ENCODE measurements around the gene ACTG2. TPM values are rescaled to one million over a fixed set of nuclear protein-coding genes. Genes with fewer than 3 reads are reported as not detected.
A peak's percentile ranks its signal among the peaks of the same experiment; 100 is the strongest.
"Not testable (repeated sequence)": the region's sequence is repeated elsewhere in the genome, so short reads cannot be mapped to it uniquely, and the experiment has no call there.

Gene ACTG2
- total RNA-seq, 2 experiments from 2014 or later, result 0.12 to 0.27 TPM

DNA sequence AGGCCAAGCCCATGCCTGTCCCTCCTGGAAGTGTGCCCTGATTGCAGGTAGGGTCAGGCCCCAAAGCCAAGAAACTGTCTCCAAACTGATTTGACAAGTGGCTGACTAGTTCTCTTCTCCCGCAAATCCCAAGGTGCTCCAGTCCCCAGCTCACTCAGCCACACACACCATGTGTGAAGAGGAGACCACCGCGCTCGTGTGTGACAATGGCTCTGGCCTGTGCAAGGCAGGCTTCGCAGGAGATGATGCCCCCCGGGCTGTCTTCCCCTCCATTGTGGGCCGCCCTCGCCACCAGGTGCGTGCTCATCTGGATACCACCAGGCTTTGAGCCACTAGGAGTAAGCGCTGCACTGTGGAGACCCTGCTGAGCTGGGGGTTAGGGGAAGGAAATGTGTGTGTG, 8.3 kb downstream of the ACTG2 start:
- Mint-ChIP-seq H3K4me3 (no peak overlapping the region), H3K27me3 (no peaks in the 10 kb centered on the region), H3K27ac (no peak overlapping the region), H3K4me1 (peaks cover 15% of the 10 kb centered on the region), H3K36me3 (no peaks in the 10 kb centered on the region), H3K9me3 (no peaks in the 10 kb centered on the region)
- no peak for DNase-seq

DNA sequence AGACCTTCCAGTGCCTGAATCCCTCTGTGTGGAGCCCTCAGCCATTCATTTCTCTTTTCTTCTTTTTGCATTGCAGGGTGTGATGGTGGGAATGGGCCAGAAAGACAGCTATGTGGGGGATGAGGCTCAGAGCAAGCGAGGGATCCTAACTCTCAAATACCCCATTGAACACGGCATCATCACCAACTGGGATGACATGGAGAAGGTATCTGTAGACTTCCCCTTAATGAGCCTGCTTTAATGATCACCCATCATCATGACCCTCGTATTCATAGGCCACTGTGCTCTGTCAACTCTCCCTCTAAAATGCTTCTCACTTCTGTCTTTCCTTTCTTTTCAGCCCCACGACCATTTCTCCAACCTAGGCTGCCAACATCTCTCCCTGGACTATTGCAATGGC, 9.5 kb downstream of the ACTG2 start:
- Mint-ChIP-seq H3K36me3 (no peaks in the 10 kb centered on the region), H3K4me3 (no peak overlapping the region), H3K4me1 (peaks cover 4% of the 10 kb centered on the region), H3K27me3 (no peaks in the 10 kb centered on the region), H3K27ac (no peak overlapping the region), H3K9me3 (no peaks in the 10 kb centered on the region)
- DNase-seq, result no peak

DNA sequence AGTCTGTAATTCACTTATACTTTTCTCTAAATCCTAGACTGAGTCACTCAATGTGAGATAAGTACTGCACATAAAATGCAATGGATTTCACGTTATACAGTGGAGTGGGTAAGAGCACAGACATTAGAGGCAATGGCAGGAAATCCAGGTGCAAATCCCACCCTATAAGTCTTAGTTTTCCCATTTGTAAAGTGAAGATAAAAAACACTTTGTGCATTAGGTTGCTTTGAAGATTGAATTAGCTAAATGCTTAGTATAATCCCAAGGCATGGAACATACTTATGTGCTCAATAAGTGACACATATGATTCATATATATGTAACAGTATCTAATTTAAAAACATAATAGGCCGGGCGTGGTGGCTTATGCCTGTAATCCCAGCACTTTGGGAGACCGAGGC, 10.5 kb downstream of the ACTG2 start:
- no peak overlapping the region for H3K27ac Mint-ChIP-seq
- H3K9me3 Mint-ChIP-seq, result no peaks in the 10 kb centered on the region
- H3K36me3 Mint-ChIP-seq, result no peaks in the 10 kb centered on the region
- no peak overlapping the region for H3K4me3 Mint-ChIP-seq
- H3K4me1 Mint-ChIP-seq, result peaks cover 8% of the 10 kb centered on the region
- no peak for DNase-seq
- no peaks in the 10 kb centered on the region for H3K27me3 Mint-ChIP-seq

DNA sequence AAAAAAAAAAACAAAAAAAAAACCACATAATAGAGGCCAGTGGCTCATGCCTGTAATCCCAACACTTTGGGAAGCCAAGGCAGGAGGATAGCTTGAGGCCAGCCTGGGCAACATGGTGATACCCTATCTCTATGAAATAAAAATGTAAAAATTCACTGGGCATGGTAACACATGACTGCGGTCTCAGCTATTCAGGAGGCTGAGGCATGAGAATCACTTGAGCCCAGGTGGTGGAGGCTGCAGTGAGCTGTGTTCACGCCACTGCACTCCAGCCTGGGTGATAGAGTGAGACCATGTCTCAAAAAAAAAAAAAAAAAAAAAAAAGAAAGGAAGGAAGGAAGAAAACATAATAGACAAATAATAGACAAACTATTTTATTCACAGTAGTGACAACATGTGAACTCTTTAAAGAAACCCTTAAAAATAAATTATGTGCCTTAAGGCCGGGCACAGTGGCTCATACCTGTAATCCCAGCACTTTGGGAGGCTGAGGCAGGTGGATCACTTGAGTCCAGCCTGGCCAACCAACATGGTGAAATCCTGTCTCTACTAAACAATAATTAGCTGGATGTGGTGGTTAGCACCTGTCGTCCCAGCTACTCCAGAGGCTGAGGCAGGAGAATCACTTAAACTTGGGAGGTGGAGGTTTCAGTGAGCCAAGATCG, 11.3 kb downstream of the ACTG2 start:
- not testable (repeated sequence) for H3K36me3 Mint-ChIP-seq, H3K4me3 Mint-ChIP-seq, H3K27me3 Mint-ChIP-seq, H3K27ac Mint-ChIP-seq, H3K9me3 Mint-ChIP-seq, DNase-seq
- H3K4me1 Mint-ChIP-seq, result peaks cover 12% of the 10 kb centered on the region

DNA sequence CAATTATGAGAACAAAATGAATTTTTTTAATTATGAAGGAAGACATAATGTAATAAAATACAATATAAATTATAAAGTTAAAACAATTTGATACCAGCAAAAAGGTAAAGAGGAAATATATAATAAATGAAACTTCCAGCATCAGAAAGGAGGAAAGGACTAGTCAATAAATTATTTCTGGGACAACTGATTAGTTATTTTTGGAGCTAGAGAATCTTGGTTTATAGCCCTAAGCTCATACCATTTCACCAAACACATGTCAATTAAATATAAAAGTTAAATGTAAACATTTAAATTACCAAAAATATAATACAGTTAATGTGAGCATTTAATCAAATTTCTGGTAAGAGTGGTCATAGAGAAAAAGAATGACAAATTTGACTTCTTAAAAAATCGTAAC, 12.1 kb downstream of the ACTG2 start:
- no peak overlapping the region for H3K4me3 Mint-ChIP-seq
- H3K4me1 Mint-ChIP-seq, result peaks cover 12% of the 10 kb centered on the region
- H3K36me3 Mint-ChIP-seq, result no peaks in the 10 kb centered on the region
- H3K27ac Mint-ChIP-seq, result no peak overlapping the region
- H3K9me3 Mint-ChIP-seq, result no peaks in the 10 kb centered on the region
- H3K27me3 Mint-ChIP-seq, result no peaks in the 10 kb centered on the region
- DNase-seq, result no peak

DNA sequence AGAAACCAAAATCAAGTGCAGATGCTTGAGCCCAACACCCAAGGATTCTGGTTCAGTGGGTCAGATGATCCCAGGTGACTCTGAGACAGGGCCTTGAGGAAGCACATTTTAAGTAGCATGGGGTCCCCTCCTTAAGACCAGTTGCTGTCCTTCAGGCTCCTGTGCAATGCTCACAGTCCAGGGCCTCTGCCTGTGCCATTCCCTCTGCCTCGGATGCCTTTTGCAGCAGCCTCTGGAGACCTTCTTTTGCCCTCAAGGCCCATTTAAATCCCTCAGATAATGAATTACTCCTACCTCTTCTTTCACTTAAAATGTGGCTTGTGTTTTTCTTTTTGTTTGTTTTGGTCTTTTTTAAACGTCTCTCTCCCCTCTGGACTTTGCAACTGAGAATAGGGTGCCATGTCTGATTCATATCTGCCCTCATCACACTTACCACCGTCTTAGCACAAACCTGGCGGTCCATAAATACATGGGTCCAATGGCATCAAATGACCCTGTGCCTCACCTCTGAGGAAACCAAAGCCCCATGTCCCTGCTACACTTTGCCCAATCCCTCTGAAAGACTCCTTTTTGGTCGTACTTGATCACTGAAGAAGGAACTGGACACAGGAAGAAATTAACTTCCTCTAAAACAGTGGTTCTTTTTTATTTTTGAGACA, 14.2 kb downstream of the ACTG2 start:
- Mint-ChIP-seq H3K4me3 (no peak overlapping the region), H3K9me3 (no peaks in the 10 kb centered on the region), H3K36me3 (no peaks in the 10 kb centered on the region), H3K27ac (no peak overlapping the region), H3K27me3 (no peaks in the 10 kb centered on the region), H3K4me1 (peaks cover 12% of the 10 kb centered on the region)
- DNase-seq, result no peak

DNA sequence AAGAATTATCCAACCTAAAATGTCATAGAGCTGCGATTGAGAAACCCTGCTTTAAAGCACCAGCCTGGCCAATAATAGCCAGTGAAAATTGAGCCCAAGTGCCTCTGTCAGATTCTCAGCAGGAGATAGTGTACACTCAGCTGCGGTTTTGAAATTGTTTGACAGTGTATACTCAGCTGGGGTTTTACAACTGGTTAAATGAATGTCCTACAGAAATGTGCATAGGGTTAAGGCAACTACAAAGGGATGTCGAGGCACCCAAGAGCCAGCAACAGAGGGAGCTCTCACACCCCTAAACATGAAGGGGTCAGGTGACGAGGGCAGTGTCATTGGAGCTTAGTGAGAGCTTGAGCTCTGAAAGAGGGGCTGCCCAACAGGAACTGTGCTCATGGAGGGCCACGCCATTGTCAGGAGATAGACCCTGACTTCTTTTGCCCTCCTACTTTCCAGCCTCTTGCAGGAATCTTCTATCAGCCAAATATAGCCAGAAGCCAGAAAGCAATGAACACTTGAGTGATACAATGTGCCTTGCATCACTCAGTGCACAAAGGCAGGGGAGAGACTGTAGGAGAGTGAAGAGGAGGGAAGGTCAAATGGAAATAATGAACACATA, 15.1 kb downstream of the ACTG2 start:
- Mint-ChIP-seq H3K4me1 (peaks cover 12% of the 10 kb centered on the region), H3K9me3 (no peaks in the 10 kb centered on the region), H3K36me3 (no peaks in the 10 kb centered on the region), H3K27ac (peak overlapping the region; percentile 72), H3K27me3 (no peaks in the 10 kb centered on the region), H3K4me3 (no peak overlapping the region)
- DNase-seq, result peak; percentile 64

DNA sequence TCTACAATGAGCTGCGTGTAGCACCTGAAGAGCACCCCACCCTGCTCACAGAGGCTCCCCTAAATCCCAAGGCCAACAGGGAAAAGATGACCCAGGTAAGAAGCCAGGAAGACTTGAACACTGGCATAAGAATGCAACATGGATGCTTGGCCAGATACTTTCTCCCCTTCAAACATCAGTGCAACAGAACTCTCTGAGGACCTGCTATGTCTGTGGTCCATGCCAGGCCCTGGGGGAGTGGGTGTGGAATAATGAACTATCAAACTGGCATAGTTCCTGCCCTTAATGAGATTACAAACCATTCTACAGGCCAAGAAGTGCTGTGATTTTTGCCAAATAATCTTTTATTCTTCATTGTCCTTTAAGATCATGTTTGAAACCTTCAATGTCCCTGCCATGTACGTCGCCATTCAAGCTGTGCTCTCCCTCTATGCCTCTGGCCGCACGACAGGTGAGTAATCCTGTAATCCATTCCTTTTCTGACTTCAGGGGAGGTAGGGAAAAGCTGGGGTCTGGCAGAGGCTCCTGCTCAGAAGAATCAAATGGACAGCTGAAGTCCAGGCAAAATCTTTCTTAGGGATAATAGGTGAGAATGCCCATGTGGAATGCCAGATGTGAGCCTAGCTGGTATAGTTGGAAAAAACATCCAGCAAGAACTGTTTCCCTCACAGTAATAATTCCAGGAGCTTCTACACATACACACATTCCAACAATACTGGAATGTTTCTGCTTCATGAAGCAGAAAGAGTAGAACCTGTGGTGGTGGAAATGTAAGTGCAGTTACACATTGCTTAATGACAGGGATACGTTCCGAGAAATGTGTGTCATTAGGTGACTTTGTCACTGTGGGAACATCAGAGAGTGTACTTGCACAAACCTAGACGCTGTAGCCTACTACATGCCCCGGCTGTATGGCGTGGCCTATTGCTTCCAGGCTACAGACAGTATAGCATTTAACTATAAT, 16.2 kb downstream of the ACTG2 start:
- DNase-seq, result no peak
- Mint-ChIP-seq H3K4me3 (no peak overlapping the region), H3K36me3 (no peaks in the 10 kb centered on the region), H3K27me3 (no peaks in the 10 kb centered on the region), H3K27ac (no peak overlapping the region), H3K4me1 (peaks cover 12% of the 10 kb centered on the region), H3K9me3 (no peaks in the 10 kb centered on the region)

DNA sequence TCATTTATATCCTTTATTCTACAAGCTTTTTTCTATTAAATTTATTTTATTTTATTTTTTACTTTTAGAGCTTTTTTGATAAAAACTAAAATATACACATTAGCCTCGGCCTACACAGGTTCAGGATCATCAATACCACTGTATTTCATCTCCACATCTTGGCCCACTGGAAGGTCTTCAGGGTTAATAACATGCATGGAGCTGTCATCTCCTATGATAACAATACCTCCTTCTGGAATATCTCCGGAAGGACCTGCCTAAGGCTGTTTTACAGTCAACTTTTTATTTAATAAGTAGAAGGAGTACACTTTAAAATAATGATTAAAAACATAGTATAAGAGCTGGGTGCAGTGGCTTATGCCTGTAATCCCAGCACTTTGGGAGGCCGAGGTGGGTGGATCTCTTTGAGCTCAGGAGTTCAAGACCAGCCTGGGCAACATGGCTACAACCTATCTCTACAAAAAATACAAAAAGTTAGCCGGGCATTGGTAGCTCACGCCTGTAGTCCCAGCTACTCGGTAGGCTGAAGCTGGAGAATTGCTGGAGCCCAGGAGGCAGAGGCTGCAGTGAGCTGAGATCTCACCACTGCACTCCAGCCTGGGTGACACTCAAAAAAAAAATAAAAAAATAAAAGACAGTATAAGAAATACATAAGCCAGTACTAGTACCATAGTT, 18.2 kb downstream of the ACTG2 start:
- Mint-ChIP-seq H3K27ac (no peak overlapping the region), H3K36me3 (no peaks in the 10 kb centered on the region), H3K4me3 (no peak overlapping the region)

DNA sequence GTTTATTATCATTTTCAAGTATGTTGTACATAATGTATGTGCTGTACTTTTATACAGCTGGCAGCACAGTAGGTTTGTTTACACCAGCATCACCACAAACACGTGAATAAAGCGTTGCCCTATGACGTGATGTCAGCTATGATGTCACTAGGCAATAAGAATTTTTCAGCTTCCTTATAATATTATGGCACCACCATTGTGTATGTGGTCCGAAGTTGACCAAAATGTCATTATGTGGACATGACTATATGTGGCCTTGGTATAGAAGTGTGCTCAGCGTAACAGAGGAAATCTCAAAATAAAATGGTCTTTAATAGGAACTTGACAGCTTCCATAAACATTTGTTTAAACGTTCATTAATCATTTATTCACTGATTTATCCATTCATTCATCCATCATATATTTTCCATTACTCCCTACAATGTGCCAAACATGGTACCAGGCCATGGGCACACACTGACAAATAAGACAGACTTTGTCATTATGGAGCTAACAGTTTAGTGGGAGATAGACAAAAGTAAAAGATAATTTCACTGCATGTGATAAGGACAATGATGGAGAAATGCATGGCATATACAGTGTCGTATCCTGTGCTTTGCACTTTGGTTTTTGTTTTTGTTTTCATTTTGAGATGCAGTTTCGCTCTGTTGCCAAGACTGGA, 18.9 kb downstream of the ACTG2 start:
- Mint-ChIP-seq H3K4me3 (no peak overlapping the region), H3K27ac (no peak overlapping the region), H3K4me1 (peaks cover 14% of the 10 kb centered on the region), H3K9me3 (no peaks in the 10 kb centered on the region), H3K36me3 (no peaks in the 10 kb centered on the region), H3K27me3 (no peaks in the 10 kb centered on the region)
- DNase-seq, result no peak

More for the DNA sequence above, 18.2 kb downstream of the ACTG2 start:
- Mint-ChIP-seq H3K27me3 (no peaks in the 10 kb centered on the region), H3K4me1 (peaks cover 14% of the 10 kb centered on the region), H3K9me3 (no peaks in the 10 kb centered on the region)
- no peak for DNase-seq

DNA sequence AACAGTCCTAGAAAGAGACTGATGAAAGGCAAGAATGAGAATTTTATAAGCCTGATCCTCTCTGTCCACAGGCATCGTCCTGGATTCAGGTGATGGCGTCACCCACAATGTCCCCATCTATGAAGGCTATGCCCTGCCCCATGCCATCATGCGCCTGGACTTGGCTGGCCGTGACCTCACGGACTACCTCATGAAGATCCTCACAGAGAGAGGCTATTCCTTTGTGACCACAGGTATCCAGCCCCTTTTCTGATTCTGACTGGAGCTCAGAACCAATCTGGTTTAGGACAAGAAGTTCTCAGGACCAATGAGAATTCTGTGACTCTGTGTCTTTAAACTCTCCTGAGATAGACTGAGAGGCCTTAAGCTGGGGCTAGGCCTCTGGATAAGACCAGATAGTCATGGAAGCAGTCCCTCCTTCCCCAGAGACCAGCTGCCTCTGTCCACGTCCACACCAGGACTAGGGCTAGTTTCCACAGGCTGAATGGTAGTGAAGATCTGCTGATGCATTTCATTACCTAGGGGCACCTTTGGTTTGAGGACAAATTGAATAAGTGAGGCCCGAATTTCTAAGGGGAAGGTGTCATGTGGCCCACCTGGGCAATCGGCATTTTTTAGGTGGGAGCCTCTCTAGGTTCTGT, 20.7 kb downstream of the ACTG2 start:
- H3K9me3 Mint-ChIP-seq, result no peaks in the 10 kb centered on the region
- no peak for DNase-seq
- H3K27ac Mint-ChIP-seq, result no peak overlapping the region
- no peak overlapping the region for H3K4me3 Mint-ChIP-seq
- H3K4me1 Mint-ChIP-seq, result peaks cover 4% of the 10 kb centered on the region
- no peaks in the 10 kb centered on the region for H3K36me3 Mint-ChIP-seq
- H3K27me3 Mint-ChIP-seq, result no peaks in the 10 kb centered on the region

DNA sequence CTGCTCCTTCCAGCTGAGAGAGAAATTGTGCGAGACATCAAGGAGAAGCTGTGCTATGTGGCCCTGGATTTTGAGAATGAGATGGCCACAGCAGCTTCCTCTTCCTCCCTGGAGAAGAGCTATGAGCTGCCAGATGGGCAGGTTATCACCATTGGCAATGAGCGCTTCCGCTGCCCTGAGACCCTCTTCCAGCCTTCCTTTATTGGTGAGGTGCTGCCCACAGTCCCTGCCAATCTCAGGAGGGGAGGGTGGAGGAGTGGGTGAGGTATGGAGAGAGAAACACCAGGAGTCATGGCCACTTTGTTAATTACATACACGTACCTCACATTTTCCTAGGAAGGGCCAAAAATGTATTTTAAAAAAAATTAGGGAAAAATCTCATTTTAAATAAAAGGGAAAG, 21.9 kb downstream of the ACTG2 start:
- Mint-ChIP-seq H3K4me1 (peaks cover 2% of the 10 kb centered on the region), H3K27me3 (no peaks in the 10 kb centered on the region), H3K36me3 (no peaks in the 10 kb centered on the region), H3K4me3 (no peak overlapping the region), H3K9me3 (no peaks in the 10 kb centered on the region), H3K27ac (no peak overlapping the region)
- DNase-seq, result no peak

DNA sequence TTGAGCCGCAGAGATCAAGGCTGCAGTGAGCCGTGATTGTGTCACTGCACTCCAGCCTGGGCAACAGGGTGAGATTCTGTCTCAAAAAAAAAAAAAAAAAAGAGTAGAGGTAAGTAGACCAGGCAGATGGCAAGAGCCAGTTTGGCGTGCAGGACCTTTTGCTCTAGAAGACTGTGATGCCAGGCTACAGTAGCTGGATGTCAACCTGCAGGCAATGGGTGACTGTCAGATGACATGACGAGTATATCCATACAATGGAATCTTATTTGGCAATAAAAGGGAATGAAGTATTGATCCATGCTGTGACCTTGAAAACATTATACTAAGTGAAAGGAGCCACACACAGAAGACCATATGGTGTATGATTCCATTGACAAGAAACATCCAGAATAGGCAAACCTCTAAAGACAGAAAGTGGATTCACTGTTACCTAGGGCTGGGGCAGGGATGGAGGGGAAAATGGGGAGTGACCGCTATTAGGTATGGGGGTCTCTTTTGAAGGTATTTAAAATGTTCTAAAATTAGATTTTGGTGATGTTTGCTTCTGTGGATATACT, 22.7 kb downstream of the ACTG2 start:
- H3K4me3 Mint-ChIP-seq, result no peak overlapping the region
- H3K36me3 Mint-ChIP-seq, result no peaks in the 10 kb centered on the region
- DNase-seq, result no peak

More for the DNA sequence above, 22.7 kb downstream of the ACTG2 start:
- no peak overlapping the region for H3K27ac Mint-ChIP-seq
- no peaks in the 10 kb centered on the region for H3K9me3 Mint-ChIP-seq
- H3K27me3 Mint-ChIP-seq, result no peaks in the 10 kb centered on the region
- H3K4me1 Mint-ChIP-seq, result peaks cover 2% of the 10 kb centered on the region
